GM10266 (cell line): Measurements from ENCODE around the gene MICAL1.
A peak's percentile ranks its signal among the peaks of the same experiment; 100 is the strongest.

Source experiments
- DNase-seq: peaks from one replicate; pipeline ENCODE4 v3.0.0; 2012; ENCODE audit errors: extremely low spot score
- TF ChIP-seq, protein P1 (sequence below): IDR thresholded peaks from 2 replicates; pipeline ENCODE4 v1.5.1; 2012; ENCODE audit warnings: mild to moderate bottlenecking, low read depth; ENCODE audit not compliant: control insufficient read depth, insufficient read depth; ENCODE audit errors: missing control alignments

Gene MICAL1

DNA sequence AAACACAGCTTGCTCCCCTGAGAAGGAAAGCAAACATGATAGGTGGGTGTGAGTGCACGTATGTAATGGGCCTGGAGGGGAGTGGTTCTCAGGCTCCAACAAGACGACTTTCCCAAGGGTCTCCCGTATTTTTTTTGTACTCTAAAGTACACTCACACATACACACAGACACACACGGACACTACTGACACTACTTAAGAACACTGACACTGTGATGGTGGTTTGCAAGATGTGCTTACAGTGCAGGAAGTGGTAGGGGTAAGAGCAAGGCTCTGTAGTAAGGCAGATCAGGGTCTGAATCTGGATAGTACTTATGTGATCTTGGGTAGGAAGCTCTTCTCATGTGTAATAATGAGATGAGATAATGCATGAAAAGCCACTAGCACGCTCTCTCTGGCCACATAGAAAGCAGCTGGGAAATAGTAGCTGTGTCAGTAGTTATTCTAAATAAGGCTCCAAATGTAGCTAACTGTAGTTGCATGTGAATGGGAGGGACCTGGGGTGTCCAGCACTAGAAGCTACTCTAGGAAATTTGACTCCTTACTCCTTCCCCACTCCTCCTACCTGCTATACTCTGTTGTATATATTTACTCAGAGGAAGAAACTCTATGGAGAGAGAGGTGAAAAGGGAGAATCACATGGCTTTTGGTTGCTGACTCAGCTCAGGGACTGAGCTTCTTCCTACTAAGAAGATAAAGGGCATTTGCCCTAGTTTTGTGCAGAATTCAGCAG lies 35.8 kb upstream of the MICAL1 start:
- DNase-seq, result peak; percentile 50
- TF ChIP-seq, protein P1, sequence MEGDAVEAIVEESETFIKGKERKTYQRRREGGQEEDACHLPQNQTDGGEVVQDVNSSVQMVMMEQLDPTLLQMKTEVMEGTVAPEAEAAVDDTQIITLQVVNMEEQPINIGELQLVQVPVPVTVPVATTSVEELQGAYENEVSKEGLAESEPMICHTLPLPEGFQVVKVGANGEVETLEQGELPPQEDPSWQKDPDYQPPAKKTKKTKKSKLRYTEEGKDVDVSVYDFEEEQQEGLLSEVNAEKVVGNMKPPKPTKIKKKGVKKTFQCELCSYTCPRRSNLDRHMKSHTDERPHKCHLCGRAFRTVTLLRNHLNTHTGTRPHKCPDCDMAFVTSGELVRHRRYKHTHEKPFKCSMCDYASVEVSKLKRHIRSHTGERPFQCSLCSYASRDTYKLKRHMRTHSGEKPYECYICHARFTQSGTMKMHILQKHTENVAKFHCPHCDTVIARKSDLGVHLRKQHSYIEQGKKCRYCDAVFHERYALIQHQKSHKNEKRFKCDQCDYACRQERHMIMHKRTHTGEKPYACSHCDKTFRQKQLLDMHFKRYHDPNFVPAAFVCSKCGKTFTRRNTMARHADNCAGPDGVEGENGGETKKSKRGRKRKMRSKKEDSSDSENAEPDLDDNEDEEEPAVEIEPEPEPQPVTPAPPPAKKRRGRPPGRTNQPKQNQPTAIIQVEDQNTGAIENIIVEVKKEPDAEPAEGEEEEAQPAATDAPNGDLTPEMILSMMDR, result no peak

DNA sequence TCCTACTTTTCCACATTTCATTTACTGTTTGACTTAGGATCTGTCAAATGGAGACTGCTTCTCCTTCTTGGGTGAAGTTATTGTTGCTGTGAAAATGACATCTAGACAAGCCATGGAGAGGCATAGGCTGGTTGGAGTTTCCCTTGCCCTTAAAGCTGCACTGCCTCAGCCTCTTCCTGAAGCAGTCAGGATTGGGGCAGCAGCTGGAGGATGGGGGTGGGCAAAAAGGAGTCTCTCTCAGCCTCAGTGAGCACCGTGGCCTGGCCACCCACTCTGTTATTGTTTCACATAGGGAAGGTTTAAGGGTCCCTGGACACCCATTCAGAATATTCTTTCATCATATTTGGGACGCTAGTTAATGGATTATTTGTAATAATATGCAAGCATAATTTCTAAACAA lies 35.1 kb upstream of the MICAL1 start:
- DNase-seq, result no peak
- TF ChIP-seq, protein P1, result no peak

DNA sequence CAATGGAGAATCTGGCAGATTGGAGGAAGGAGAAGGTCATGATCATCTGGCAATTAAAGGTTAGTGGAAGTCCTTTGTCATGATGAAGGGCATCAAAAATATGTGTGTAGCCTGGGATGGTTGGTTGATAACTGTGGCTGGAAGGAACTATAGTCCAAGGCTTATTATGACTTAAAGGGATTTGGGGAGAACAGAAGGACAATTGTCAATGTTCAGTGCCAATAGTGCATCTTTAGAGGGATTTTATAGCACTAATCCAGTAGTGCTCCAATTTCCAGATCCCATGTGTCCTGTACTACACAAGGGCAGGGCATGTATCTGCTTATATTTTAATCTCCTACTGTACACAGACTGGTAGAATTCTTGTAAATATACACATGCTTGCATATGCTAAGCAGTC lies 32.4 kb upstream of the MICAL1 start:
- TF ChIP-seq, protein P1, result no peak

DNA sequence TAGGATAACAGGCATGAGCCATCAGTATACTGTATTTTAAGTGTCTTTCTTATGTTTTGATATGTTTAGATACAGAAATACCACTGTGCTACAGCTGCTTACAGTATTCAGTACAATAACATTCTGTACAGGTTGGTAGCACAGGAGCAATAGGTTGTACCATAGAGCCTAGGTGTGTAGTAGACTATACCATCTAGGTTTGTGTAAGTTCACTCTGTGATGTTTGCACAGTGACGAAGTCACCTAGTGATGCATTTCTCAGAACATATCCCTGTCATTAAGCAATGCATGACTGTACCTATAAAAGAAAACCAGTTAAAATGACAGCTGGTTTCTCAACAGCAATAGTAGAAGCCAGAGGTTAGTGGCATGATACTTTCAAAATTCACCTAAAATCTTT lies 30.5 kb upstream of the MICAL1 start:
- TF ChIP-seq, protein P1, result no peak
- no peak for DNase-seq

More for the DNA sequence above, 32.4 kb upstream of the MICAL1 start:
- no peak for DNase-seq

DNA sequence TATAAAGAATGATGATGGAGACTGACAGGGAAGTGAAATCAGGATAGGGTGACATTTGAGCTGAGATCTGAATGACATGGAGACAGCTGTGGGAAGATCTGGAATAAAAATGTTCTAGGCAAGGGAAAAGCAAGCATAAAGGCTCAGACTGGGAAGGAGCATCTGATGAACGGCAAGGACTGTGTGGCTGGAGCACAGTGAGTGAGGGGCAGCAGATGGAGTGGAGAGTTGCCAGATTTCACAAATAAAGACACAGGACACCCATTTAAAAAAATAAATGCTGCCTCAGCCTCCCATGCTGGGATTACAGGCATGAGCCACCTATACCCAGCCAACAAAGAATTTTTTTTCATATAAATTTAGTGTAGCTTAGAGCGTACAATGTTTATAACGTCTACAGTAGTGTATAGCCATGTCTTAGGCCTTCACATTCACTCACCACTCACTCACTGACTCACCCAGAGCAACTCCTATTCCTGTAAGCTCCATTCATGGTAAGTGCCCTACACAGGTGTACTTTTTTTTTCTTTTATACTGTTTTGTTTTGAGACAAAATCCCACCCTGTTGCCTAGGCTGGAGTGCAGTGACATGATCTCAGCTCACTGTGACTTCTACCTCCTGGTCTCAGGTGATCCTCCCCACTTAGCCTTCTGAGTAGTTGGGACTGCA lies 29.8 kb upstream of the MICAL1 start:
- TF ChIP-seq, protein P1, result no peak
- DNase-seq, result no peak

DNA sequence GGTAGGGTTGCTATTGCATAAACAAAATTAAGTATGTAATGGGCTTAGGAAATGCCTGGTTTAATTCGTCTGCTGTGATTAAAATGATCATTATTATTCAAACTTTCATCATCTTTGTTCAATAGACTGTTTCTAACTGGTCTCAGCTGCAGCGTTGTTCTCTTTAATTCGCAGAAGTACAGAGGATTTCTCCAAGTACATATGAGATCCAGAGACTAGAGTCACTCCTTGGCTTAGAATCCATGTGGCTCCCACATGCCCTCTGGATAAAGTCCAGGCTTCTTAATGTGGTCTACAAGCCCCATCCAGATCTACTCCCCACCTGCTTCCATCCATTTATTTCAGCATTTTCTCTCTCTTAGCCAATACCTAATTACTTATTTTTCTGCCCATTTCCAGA lies 28.6 kb upstream of the MICAL1 start:
- TF ChIP-seq, protein P1, result no peak
- no peak for DNase-seq

DNA sequence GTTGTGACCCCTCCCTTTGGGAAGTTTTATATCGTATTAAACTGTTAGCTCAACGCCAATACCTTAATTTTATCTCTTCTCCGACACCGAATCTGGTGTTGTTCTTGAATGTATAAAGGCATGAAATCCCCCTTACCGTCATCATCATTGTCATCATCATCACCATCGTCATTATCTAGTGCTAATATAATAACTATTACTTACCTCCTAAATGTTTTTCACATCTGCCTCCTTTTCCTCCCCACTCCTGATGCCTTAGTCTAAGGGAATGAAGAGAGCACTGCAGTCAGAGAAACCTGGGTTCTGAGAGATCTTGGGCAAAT lies 28.1 kb upstream of the MICAL1 start:
- TF ChIP-seq, protein P1, result no peak
- no peak for DNase-seq
